Tracheal epithelial cell (primary cell): ENCODE results near the gene ATP12A. TPM values are rescaled to one million over a fixed set of nuclear protein-coding genes. Genes with fewer than 3 reads are reported as not detected.

ENCODE experiments used
- total RNA-seq: library from RNA; depleted of rRNA; stranded (reverse); fragments of >200 nt; gene quantifications from 2 replicates; pipeline ENCODE4 v1.2.1, GENCODE V29; 2014

Gene ATP12A
- 1.7 and 2.6 TPM in 2 replicates for total RNA-seq

DNA sequence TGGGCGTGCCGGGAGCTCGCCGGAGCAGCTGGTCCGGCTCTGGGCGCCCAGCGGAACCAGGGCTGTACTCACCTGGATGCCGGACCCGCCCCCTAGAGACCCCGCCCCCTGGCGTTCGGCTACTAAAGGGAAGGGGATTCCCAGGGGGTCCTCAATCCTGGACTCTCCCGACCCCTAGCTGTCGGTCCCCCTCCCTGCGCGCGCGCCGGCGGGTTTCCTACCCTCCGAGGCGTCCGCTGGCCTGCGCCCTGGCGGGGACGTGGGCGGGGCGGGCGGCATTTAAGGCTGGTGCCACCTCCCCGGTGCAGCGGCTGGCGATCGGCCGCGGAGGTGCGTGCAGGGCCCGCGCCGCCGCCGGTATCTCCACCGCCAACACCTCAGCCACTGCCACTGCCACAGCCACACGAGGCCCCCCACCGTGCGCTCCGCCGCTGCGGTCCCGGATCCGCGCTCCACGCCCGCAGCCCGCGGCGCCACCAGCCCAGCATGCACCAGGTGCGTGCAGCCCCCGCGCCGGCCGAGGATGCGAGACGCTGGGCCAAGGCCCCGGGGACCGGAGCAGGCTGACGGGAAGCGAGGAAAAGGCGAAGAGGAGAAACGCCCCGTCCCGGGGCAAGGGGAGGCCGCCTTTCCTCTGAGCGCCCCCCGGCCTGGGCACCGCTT is at the start of gene ATP12A:
Gene ATP12A (plus strand): TSS at position 151 of the 663 bp plus-strand sequence. CDS start 336 bp downstream, at position 487.

Other genes with a start within 250 kb of the ATP12A start
- 24.3 and 24.5 TPM in 2 replicates for gene PARP4, start 167.6 kb upstream of the ATP12A start, total RNA-seq
- gene RNF17, start 83.8 kb downstream of the ATP12A start, total RNA-seq: not detected in 2 replicates